MCF 10A (cell line): ENCODE results near the gene EHBP1. TPM values are rescaled to one million over a fixed set of nuclear protein-coding genes. Genes with fewer than 3 reads are reported as not detected.

Experiments
- BruUV-seq: library from RNA; stranded (reverse); fragments of 400-500 nt; replicated peaks from 2 replicates; lab custom pipeline; 2021; lab: Mats Ljungman, UMichigan
- CTCF ChIA-PET: fragments of 300-600 bp; sonication (Branson Sonifier 250); formaldehyde crosslinking; extraction: SDS; loops from one replicate; lab custom pipeline; 2021; ENCODE audit warnings: antibody characterized with exemption, inconsistent platforms; lab: Yijun Ruan, JAX
- POLR2A ChIA-PET: fragments of 300-600, 350-650 bp; sonication (Branson Sonifier 250); formaldehyde crosslinking; extraction: SDS; loops from one replicate; lab custom pipeline; 2020; ENCODE audit warnings: antibody characterized with exemption, inconsistent platforms; lab: Yijun Ruan, JAX
- DNase-seq: peaks from one replicate; pipeline ENCODE4 v3.0.0-alpha.2; 2018; ENCODE audit not compliant: unreplicated experiment
- H3K27ac Mint-ChIP-seq: one replicate; pipeline ENCODE4 v1.8.0; 2022; ENCODE audit warnings: mild to moderate bottlenecking, low read depth, mixed read lengths; ENCODE audit not compliant: unreplicated experiment
- H3K27me3 Mint-ChIP-seq: one replicate; pipeline ENCODE4 v1.8.0; 2022; ENCODE audit warnings: mixed read lengths; ENCODE audit not compliant: insufficient read depth, unreplicated experiment
- H3K36me3 Mint-ChIP-seq: one replicate; pipeline ENCODE4 v1.8.0; 2022; ENCODE audit warnings: mild to moderate bottlenecking, moderate library complexity, mixed read lengths; ENCODE audit not compliant: insufficient read depth, unreplicated experiment
- H3K4me1 Mint-ChIP-seq: one replicate; pipeline ENCODE4 v1.8.0; 2022; ENCODE audit warnings: mixed read lengths; ENCODE audit not compliant: insufficient read depth, unreplicated experiment
- H3K4me3 Mint-ChIP-seq: one replicate; pipeline ENCODE4 v1.8.0; 2022; ENCODE audit warnings: mild to moderate bottlenecking, moderate library complexity, mixed read lengths; ENCODE audit not compliant: unreplicated experiment
- H3K9me3 Mint-ChIP-seq: one replicate; pipeline ENCODE4 v1.8.0; 2022; ENCODE audit warnings: mixed read lengths; ENCODE audit not compliant: unreplicated experiment
- intact Hi-C: fragments of 100-400 bp; cut with micrococcal nuclease; formaldehyde crosslinking; loops from 2 replicates; pipeline ENCODE4 v1.14.1; 2022
- total RNA-seq: library from RNA; stranded (reverse); gene quantifications from 2 replicates; pipeline ENCODE4 v1.2.3, GENCODE V29; 2022
- TF ChIP-seq, protein P1 (sequence below): fragments of 200-600 bp; IDR thresholded peaks from one replicate; pipeline ENCODE4 v1.8.0; 2022; ENCODE audit warnings: antibody characterized with exemption, mild to moderate bottlenecking; ENCODE audit not compliant: unreplicated experiment

Gene EHBP1
- total RNA-seq, 1 experiment from 2014 or later: 81.2 TPM

DNA sequence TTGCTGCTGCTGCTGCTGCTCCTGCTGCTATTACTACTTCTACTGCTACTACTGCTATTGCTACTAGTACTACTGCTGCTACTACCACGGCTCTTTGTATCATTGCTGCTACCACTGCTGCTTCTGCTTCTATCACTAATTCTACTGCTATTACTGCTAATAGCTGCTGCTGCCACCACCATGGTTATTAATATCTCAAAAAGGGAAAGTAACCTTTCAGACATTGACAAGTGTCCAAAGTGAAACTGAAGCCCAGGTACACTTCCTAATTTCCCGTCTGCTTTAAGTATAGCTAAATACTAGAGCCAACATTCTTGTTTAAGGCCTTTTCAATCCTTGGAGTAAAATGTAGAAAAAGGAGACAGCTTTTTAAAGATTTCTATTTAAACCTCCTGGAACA is 45.4 kb upstream of the EHBP1 start:
- ChIA-PET CTCF (interaction anchor here (0.6 to 0.9 kb wide), 2 partner anchors 102 to 154 kb away, joined by 3 to 4 read pairs; partner anchors contain the start of gene TMEM17), POLR2A (interaction anchor here (0.7 to 2.8 kb wide), 7 partner anchors 22 to 1774 kb away, joined by 3 to 16 read pairs (median 4); partner anchors contain the start of genes EHBP1 and TMEM17)
- H3K36me3 Mint-ChIP-seq: no peaks in the 10 kb centered on the region
- no peak overlapping the region for H3K4me3 Mint-ChIP-seq
- TF ChIP-seq, protein P1, sequence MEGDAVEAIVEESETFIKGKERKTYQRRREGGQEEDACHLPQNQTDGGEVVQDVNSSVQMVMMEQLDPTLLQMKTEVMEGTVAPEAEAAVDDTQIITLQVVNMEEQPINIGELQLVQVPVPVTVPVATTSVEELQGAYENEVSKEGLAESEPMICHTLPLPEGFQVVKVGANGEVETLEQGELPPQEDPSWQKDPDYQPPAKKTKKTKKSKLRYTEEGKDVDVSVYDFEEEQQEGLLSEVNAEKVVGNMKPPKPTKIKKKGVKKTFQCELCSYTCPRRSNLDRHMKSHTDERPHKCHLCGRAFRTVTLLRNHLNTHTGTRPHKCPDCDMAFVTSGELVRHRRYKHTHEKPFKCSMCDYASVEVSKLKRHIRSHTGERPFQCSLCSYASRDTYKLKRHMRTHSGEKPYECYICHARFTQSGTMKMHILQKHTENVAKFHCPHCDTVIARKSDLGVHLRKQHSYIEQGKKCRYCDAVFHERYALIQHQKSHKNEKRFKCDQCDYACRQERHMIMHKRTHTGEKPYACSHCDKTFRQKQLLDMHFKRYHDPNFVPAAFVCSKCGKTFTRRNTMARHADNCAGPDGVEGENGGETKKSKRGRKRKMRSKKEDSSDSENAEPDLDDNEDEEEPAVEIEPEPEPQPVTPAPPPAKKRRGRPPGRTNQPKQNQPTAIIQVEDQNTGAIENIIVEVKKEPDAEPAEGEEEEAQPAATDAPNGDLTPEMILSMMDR: no peak
- intact Hi-C loops: loop anchor here (2.0 to 5.0 kb wide), 3 partner anchors 45 to 153 kb away; partner anchors contain the start of genes EHBP1 and TMEM17
- no peaks in the 10 kb centered on the region for H3K9me3 Mint-ChIP-seq
- no peaks in the 10 kb centered on the region for H3K27me3 Mint-ChIP-seq
- peaks cover 58% of the 10 kb centered on the region for H3K4me1 Mint-ChIP-seq
- BruUV-seq: no TSS peak
- peak overlapping the region; percentile 91 for H3K27ac Mint-ChIP-seq
- DNase-seq: no peak

DNA sequence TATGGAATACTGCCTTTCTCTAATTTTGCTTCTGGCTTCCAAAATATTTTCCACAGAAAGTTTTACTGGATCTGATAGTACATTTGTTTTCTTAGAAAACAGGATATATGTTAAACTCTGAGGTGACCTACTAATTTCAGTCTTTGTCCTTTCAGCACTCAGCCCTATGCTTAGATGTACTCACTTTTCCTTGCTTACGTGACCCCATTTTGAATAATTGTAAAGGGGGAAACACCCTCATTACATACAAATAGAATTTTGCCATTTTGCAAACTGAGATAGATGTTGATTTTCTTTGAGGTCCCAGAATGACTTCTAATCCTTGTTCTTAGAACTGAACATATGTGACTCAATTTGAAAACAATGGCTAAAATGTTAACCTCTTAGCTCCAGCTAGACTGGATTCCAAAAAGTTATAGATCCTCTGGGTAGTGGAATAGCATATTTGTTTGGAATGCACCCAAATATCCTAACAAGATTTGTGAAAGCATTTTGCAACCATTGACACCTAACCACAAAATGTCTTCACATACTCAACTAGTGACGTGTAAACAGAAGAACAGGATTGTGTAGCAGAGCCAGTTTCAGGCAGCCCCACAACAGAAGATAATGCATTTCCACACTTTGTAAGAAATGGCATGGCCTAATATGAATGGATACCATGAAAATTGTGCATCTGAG is 44.8 kb upstream of the EHBP1 start:
- Mint-ChIP-seq H3K36me3 (no peaks in the 10 kb centered on the region), H3K27me3 (no peaks in the 10 kb centered on the region), H3K4me3 (peak overlapping the region; percentile 46), H3K27ac (peak overlapping the region; percentile 91), H3K4me1 (peaks cover 60% of the 10 kb centered on the region), H3K9me3 (no peaks in the 10 kb centered on the region)
- TF ChIP-seq, protein P1: no peak
- intact Hi-C loops: loop anchor here (2.0 to 5.0 kb wide), 3 partner anchors 44 to 153 kb away; partner anchors contain the start of genes EHBP1 and TMEM17
- ChIA-PET POLR2A (interaction anchor here (0.5 to 2.8 kb wide), 11 partner anchors 23 to 1774 kb away, joined by 3 to 16 read pairs (median 3); partner anchors contain the start of genes EHBP1 and TMEM17), CTCF (interaction anchor here (0.6 to 2.0 kb wide), 3 partner anchors 48 to 155 kb away, joined by 3 to 5 read pairs (median 4); partner anchors contain the start of gene TMEM17)
- peak; percentile 87 for DNase-seq
- BruUV-seq: no TSS peak

DNA sequence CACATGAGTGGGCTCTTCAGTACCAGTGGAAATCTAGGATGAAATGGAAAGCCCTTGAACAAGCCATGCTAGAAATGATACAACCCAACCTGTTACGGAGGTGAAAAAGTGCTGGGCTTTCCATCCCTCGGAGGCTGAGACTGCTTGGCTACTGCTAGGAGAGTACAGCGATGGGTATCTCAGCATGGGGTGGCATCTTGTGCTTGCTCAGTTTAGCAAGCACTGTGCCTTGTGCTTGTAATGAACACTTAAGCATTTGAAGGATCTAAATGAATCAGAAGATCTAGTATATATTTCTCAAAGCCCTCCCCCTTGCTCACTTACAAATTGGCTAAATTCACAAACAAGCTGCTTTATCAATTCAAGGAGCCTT is 44.3 kb upstream of the EHBP1 start:
- no peaks in the 10 kb centered on the region for H3K36me3 Mint-ChIP-seq
- intact Hi-C loops: loop anchor here (2.0 to 5.0 kb wide), 3 partner anchors 44 to 154 kb away; partner anchors contain the start of genes EHBP1 and TMEM17
- H3K4me1 Mint-ChIP-seq: peaks cover 58% of the 10 kb centered on the region
- TF ChIP-seq, protein P1: no peak
- no peak for DNase-seq
- POLR2A ChIA-PET: interaction anchor here (0.5 to 2.6 kb wide), 9 partner anchors 27 to 155 kb away, joined by 3 to 12 read pairs (median 4); partner anchors contain the start of gene TMEM17
- H3K27ac Mint-ChIP-seq: peak overlapping the region; percentile 91
- no peaks in the 10 kb centered on the region for H3K9me3 Mint-ChIP-seq
- CTCF ChIA-PET: interaction anchor here (1.2 to 2.0 kb wide), 2 partner anchors 19 to 48 kb away, joined by 3 to 5 read pairs; no protein-coding TSS in a partner anchor
- H3K4me3 Mint-ChIP-seq: peak overlapping the region; percentile 46
- no TSS peak for BruUV-seq
- H3K27me3 Mint-ChIP-seq: no peaks in the 10 kb centered on the region

DNA sequence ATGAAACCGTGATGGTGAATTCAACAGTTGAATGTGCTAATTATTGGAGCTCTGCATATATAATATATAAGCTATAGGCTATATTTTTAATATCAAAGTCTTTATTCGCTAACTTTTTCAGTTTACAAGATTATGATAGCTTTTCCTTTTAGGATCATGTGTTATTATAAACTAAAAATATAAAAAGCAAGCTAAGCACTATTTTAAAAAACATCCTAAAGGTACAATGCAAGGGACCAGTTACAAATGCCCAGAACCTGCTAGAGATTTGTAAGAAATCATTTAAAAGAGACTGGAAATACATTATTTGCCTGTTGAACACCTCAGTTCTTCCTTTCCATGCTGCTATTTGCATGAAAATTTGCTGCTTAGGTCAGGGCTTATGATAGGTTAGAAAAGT is 43.4 kb upstream of the EHBP1 start:
- BruUV-seq: no TSS peak
- no peaks in the 10 kb centered on the region for H3K36me3 Mint-ChIP-seq
- ChIA-PET POLR2A (interaction anchor here (0.6 to 2.6 kb wide), 9 partner anchors 10 to 156 kb away, joined by 3 to 12 read pairs (median 4); partner anchors contain the start of gene TMEM17), CTCF (interaction anchor here (0.6 to 2.0 kb wide), 3 partner anchors 18 to 112 kb away, joined by 3 to 5 read pairs (median 3); no protein-coding TSS in a partner anchor)
- TF ChIP-seq, protein P1: no peak
- peak overlapping the region; percentile 91 for H3K27ac Mint-ChIP-seq
- peaks cover 58% of the 10 kb centered on the region for H3K4me1 Mint-ChIP-seq
- H3K27me3 Mint-ChIP-seq: no peaks in the 10 kb centered on the region
- no peak overlapping the region for H3K4me3 Mint-ChIP-seq
- intact Hi-C loops: loop anchor here (5.0 kb wide), 1 partner anchor 155 kb away; the partner anchor contains the start of gene TMEM17
- DNase-seq: no peak
- no peaks in the 10 kb centered on the region for H3K9me3 Mint-ChIP-seq
